CD14-positive monocyte (primary cell): ENCODE measurements around the gene LMBRD1. TPM values are rescaled to one million over a fixed set of nuclear protein-coding genes. Genes with fewer than 3 reads are reported as not detected.

Experiments
- DNase-seq, 3 donors: peaks; one replicate each; pipeline ENCODE4 v3.0.0-alpha.2; 2011 to 2022
- H2AFZ ChIP-seq: 2 replicates; pipeline ENCODE4 v1.6.0; 2012; ENCODE audit warnings: mild to moderate bottlenecking, low read depth, low read length, inconsistent platforms; ENCODE audit not compliant: insufficient read depth, poor library complexity, severe bottlenecking
- H3K27ac ChIP-seq, 2 donors: 1 replicate in 1 of 2; 2 replicates in 1 of 2; pipeline ENCODE4 v1.5.1; 2012 to 2013; ENCODE audit warnings: low read length in 2 of 2, control low read depth in 1 of 2, inconsistent platforms in 1 of 2, low read depth in 1 of 2, mild to moderate bottlenecking in 1 of 2
- H3K27me3 ChIP-seq, 2 donors: one replicate each; pipeline versions ENCODE4 v1.6.0 to v1.6.1; 2011 to 2013; ENCODE audit warnings: low read length in 2 of 2; ENCODE audit not compliant: control insufficient read depth in 2 of 2, insufficient read depth in 2 of 2
- H3K36me3 ChIP-seq, 2 donors: replicated peaks in 1 of 2; 1 replicate in 1 of 2; 2 replicates in 1 of 2; pipeline versions ENCODE4 v1.5.1 to v1.6.1; 2012 to 2013; ENCODE audit warnings: low read length in 2 of 2, control low read depth in 1 of 2, inconsistent platforms in 1 of 2, mild to moderate bottlenecking in 1 of 2; ENCODE audit not compliant: insufficient read depth in 2 of 2, control insufficient read depth in 1 of 2
- H3K4me1 ChIP-seq, 2 donors: 1 replicate in 1 of 2; 2 replicates in 1 of 2; pipeline versions ENCODE4 v1.5.1 to v1.6.1; 2012 to 2013; ENCODE audit warnings: low read length in 2 of 2, control low read depth in 1 of 2, inconsistent platforms in 1 of 2, mild to moderate bottlenecking in 1 of 2, moderate library complexity in 1 of 2; ENCODE audit not compliant: insufficient read depth in 2 of 2, control insufficient read depth in 1 of 2
- H3K4me2 ChIP-seq: replicated peaks from 2 replicates; pipeline ENCODE3; 2012; ENCODE audit warnings: low read length, moderate library complexity, mild to moderate bottlenecking; ENCODE audit not compliant: poor library complexity, severe bottlenecking; ENCODE audit errors: extremely low read depth
- H3K4me3 ChIP-seq, 3 experiments: fragments of 200-600 bp in 1 of 3; sonication (generic) in 1 of 3; replicated peaks in 1 of 3; 1 replicate in 2 of 3; 2 replicates in 1 of 3; pipeline ENCODE4 v1.5.1; 2011 to 2013; ENCODE audit warnings: low read length in 3 of 3, mild to moderate bottlenecking in 3 of 3, control low read depth in 2 of 3, low read depth in 2 of 3, inconsistent platforms in 1 of 3, moderate library complexity in 1 of 3
- H3K79me2 ChIP-seq: 2 replicates; pipeline ENCODE4 v1.6.0; 2012; ENCODE audit warnings: mild to moderate bottlenecking, control low read depth, inconsistent platforms, low read length, moderate library complexity; ENCODE audit not compliant: insufficient read depth
- H3K9ac ChIP-seq: 2 replicates; pipeline ENCODE4 v1.6.0; 2017; ENCODE audit warnings: low read length, mild to moderate bottlenecking; ENCODE audit not compliant: insufficient read depth, poor library complexity, severe bottlenecking
- H3K9me3 ChIP-seq, 2 donors: replicated peaks in 1 of 2; 1 replicate in 1 of 2; 2 replicates in 1 of 2; pipeline versions ENCODE4 v1.5.1 to v1.6.1; 2012 to 2013; ENCODE audit warnings: low read length in 2 of 2, control low read depth in 1 of 2; ENCODE audit not compliant: control insufficient read depth in 1 of 2, insufficient read depth in 1 of 2
- H4K20me1 ChIP-seq: 2 replicates; pipeline ENCODE4 v1.6.0; 2012; ENCODE audit warnings: mild to moderate bottlenecking, low read length, control low read depth, moderate library complexity; ENCODE audit not compliant: insufficient read depth
- H3K27ac Mint-ChIP-seq, 7 donors: one replicate each; pipeline ENCODE4 v1.8.0; 2020; ENCODE audit warnings: mild to moderate bottlenecking in 7 of 7, mixed read lengths in 7 of 7, moderate library complexity in 6 of 7, inconsistent platforms in 2 of 7
- H3K27me3 Mint-ChIP-seq, 3 donors: one replicate each; pipeline ENCODE4 v1.8.0; 2021 to 2022; ENCODE audit warnings: low read depth in 3 of 3, mild to moderate bottlenecking in 3 of 3, mixed read lengths in 3 of 3, moderate library complexity in 3 of 3, inconsistent platforms in 1 of 3
- H3K36me3 Mint-ChIP-seq, 2 donors: one replicate each; pipeline ENCODE4 v1.8.0; 2020; ENCODE audit warnings: mixed read lengths in 2 of 2, inconsistent platforms in 1 of 2, mild to moderate bottlenecking in 1 of 2
- H3K4me1 Mint-ChIP-seq: one replicate; pipeline ENCODE4 v1.8.0; 2020; ENCODE audit warnings: mild to moderate bottlenecking, mixed read lengths
- H3K4me3 Mint-ChIP-seq, 2 donors: one replicate each; pipeline ENCODE4 v1.8.0; 2020; ENCODE audit warnings: mild to moderate bottlenecking in 2 of 2, mixed read lengths in 2 of 2, moderate library complexity in 1 of 2
- H3K9me3 Mint-ChIP-seq, 7 donors: one replicate each; pipeline ENCODE4 v1.8.0; 2020 to 2022; ENCODE audit warnings: mixed read lengths in 7 of 7, mild to moderate bottlenecking in 6 of 7, moderate library complexity in 6 of 7, inconsistent platforms in 2 of 7
- CTCF ChIP-seq: fragments of 200-600 bp; IDR thresholded peaks from one replicate; pipeline ENCODE4 v1.8.0; 2022; ENCODE audit warnings: antibody characterized with exemption, mild to moderate bottlenecking
- WGBS: methylation state at CpG from one replicate; pipeline ENCODE4 v1.1.5; 2013; ENCODE audit warnings: missing lambda C conversion rate; ENCODE audit not compliant: insufficient coverage; 5-methylcytosine and 5-hydroxymethylcytosine counted together
- intact Hi-C, 2 donors: fragments of 100-400 bp; cut with micrococcal nuclease; formaldehyde crosslinking; loops; one replicate each; pipeline versions ENCODE4 v1.15.0 to v1.15.1; 2023
- polyA minus RNA-seq: library from RNA; depleted of rRNA, polyadenylated mRNA; stranded (reverse); fragments of >200 nt; gene quantifications from 2 replicates; pipeline ENCODE4 v1.2.3, GENCODE V29; 2012
- polyA plus RNA-seq, 3 donors: library from polyadenylated mRNA; depleted of rRNA in 1 of 3; unstranded in 2 of 3; stranded (reverse) in 1 of 3; fragments of 300-500 nt in 2 of 3; fragments of >200 nt in 1 of 3; fragmentation: Illumina TruSeq in 2 of 3; gene quantifications; 1 replicate in 2 of 3; 2 replicates in 1 of 3; pipeline ENCODE4 v1.2.3, GENCODE V29; 2012 to 2021
- total RNA-seq, 12 experiments: library from RNA in 1 of 12; stranded (reverse) in 1 of 12; fragments of 120-200 nt in 1 of 12; gene quantifications; one replicate each; pipeline ENCODE4 v1.2.4 and lab custom pipeline; 2013 to 2026; ENCODE audit warnings: mixed read lengths in 6 of 12, inconsistent platforms in 1 of 12

Gene LMBRD1
- total RNA-seq (2013), result 62.2 TPM
- 10 to 100 TPM; 24.7 to 71.6 (median 64.2) TPM for polyA plus RNA-seq
- polyA minus RNA-seq, result 16.1 and 27.3 TPM in 2 replicates
- 13.5 to 88.1 (median 65.2) reads per million in 11 experiments for total RNA-seq (lab: John Stamatoyannopoulos, UW)

GRCh38 chr6:69796642-69797390 lies at the start of gene LMBRD1:
TSS of gene LMBRD1 (minus strand) at chr6:69797010. CDS start at chr6:69796881, 129 bp downstream.
- Histone ChIP-seq H3K9ac (peak within 1 kb of the TSS; percentile 88), H3K4me2 (peak within 1 kb of the TSS; percentile 93), H3K36me3 (no peaks in the 10 kb centered on the region), H3K27ac (peak within 1 kb of the TSS; percentile 65 to 91), H3K79me2 (peaks cover 50% of the 10 kb centered on the region), H3K27me3 (no peaks in the 10 kb centered on the region), H3K4me3 (peak within 1 kb of the TSS; percentile 64 to 95 (median 85)), H3K9me3 (no peaks in the 10 kb centered on the region), H2AFZ (peak within 1 kb of the TSS; percentile 92), H4K20me1 (peaks cover 23% of the 10 kb centered on the region), H3K4me1 (peaks cover 15 to 22% of the 10 kb centered on the region in 2 donors)
- peak; percentile 99 for TF ChIP-seq CTCF
- intact Hi-C loops, result no loop called here
- H3K27ac Mint-ChIP-seq, result peak within 1 kb of the TSS; percentile 90 to 97 (median 91)
- peaks cover 0 to 2% (median 2%) of the 10 kb centered on the region in 3 donors for H3K27me3 Mint-ChIP-seq
- no peaks in the 10 kb centered on the region for H3K36me3 Mint-ChIP-seq
- WGBS, result 0% methylated on average over 27 of the region's 39 CpGs
- peak; percentile 96 to 97 (median 97) for DNase-seq
- peaks cover 0 to 4% (median 0%) of the 10 kb centered on the region in 7 donors for H3K9me3 Mint-ChIP-seq
- peaks cover 30% of the 10 kb centered on the region for H3K4me1 Mint-ChIP-seq
- peak within 1 kb of the TSS; percentile 83 to 93 for H3K4me3 Mint-ChIP-seq

- no peaks in the 10 kb centered on the region for H3K36me3 Mint-ChIP-seq
- Histone ChIP-seq H3K4me3 (no peak overlapping the region), H3K4me2 (no peak overlapping the region), H4K20me1 (no peaks in the 10 kb centered on the region), H3K9ac (no peak overlapping the region), H2AFZ (no peak overlapping the region), H3K9me3 (no peaks in the 10 kb centered on the region), H3K79me2 (no peaks in the 10 kb centered on the region), H3K27ac (no peak overlapping the region), H3K36me3 (no peaks in the 10 kb centered on the region), H3K4me1 (no peaks in the 10 kb centered on the region), H3K27me3 (peaks cover 0 to 7% of the 10 kb centered on the region in 2 donors)
- H3K9me3 Mint-ChIP-seq, result no peaks in the 10 kb centered on the region
- H3K27me3 Mint-ChIP-seq, result peaks cover 3 to 14% (median 10%) of the 10 kb centered on the region in 3 donors
- TF ChIP-seq CTCF, result no peak
- DNase-seq, result no peak
- intact Hi-C loops, result no loop called here
- H3K4me3 Mint-ChIP-seq, result no peak overlapping the region
- no CpG with 5 or more reads among the region's 2 CpGs for WGBS
- no peaks in the 10 kb centered on the region for H3K4me1 Mint-ChIP-seq
- no peak overlapping the region for H3K27ac Mint-ChIP-seq
Observed at GRCh38 chr6:69846312-69846711, 49.5 kb upstream of the LMBRD1 start.
